ENCODE measurements around the gene POLE4. TPM values are rescaled to one million over a fixed set of nuclear protein-coding genes. Genes with fewer than 3 reads are reported as not detected.

POLE4 gene
- total and polyA plus RNA-seq, 2 donors (not counting 1 experiment from before 2014, with no cell fraction given), result 23.3 to 53.3 TPM

- H3K36me3 ChIP-seq (replicated peaks in 1 of 2; ENCODE audit: control extremely low read depth in 1 of 2, control insufficient read depth in 1 of 2, extremely low read depth in 1 of 2, insufficient read depth in 2 of 2, low read length in 1 of 2), result no peaks in the 10 kb centered on the region
- ChIA-PET POLR2A (no interaction called here), CTCF (no interaction called here)
- Mint-ChIP-seq H3K4me3 (no peak overlapping the region), H3K27me3 (no peaks in the 10 kb centered on the region), H3K9me3 (ENCODE audit: insufficient read depth) (peaks cover 8% of the 10 kb centered on the region), H3K4me1 (no peaks in the 10 kb centered on the region), H3K27ac (no peak overlapping the region)
- WGBS (ENCODE audit: insufficient coverage), result no CpG with 5 or more reads among the region's 2 CpGs
- H3K27ac ChIP-seq (ENCODE audit: low read length in 2 of 2), result no peak overlapping the region
- H3K9me3 ChIP-seq (ENCODE audit: control extremely low read depth in 1 of 3, control insufficient read depth in 2 of 3, insufficient read depth in 1 of 3, low read length in 2 of 3), result peaks cover 0 to 2% (median 0%) of the 10 kb centered on the region in 3 donors
- TF ChIP-seq EZH2 (IDR thresholded peaks at IDR 0.05; ENCODE audit: borderline replicate concordance, insufficient read depth, low read depth, low read length, poor library complexity, severe bottlenecking), result no peak
- TF ChIP-seq CTCF (IDR thresholded peaks at IDR 0.05), result no peak
- H3K27me3 ChIP-seq (replicated peaks in 1 of 4; ENCODE audit: control extremely low read depth in 1 of 4, control insufficient read depth in 3 of 4, insufficient read depth in 4 of 4, low read length in 3 of 4), result no peaks in the 10 kb centered on the region
- no peaks in the 10 kb centered on the region for H3K4me1 ChIP-seq (ENCODE audit: control insufficient read depth in 2 of 2, insufficient read depth in 2 of 2, low read length in 2 of 2)
- no peak overlapping the region for H3K9ac ChIP-seq (ENCODE audit: low read length)
- no peak for DNase-seq
- H4K20me1 ChIP-seq (ENCODE audit: control insufficient read depth, insufficient read depth, low read length, poor library complexity, severe bottlenecking), result no peaks in the 10 kb centered on the region
- ATAC-seq (ENCODE audit: low read depth), result no peak
- H3K79me2 ChIP-seq (ENCODE audit: control insufficient read depth, insufficient read depth, low read length), result no peaks in the 10 kb centered on the region
- H2AFZ ChIP-seq (ENCODE audit: insufficient read depth, low read depth, low read length, poor library complexity, severe bottlenecking), result no peak overlapping the region
- no peak overlapping the region for H3K4me3 ChIP-seq (ENCODE audit: control extremely low read depth in 1 of 5, extremely low read depth in 1 of 5, insufficient read depth in 1 of 5, low read depth in 2 of 5, low read length in 4 of 5)
- intact Hi-C loops (cut with micrococcal nuclease), result no loop called here
- H3K4me2 ChIP-seq (replicated peaks; ENCODE audit: low read depth, low read length, poor library complexity, severe bottlenecking), result no peak overlapping the region
Measured at GRCh38 chr2:75018162-75018561, 59.7 kb downstream of the POLE4 start.

Other genes starting within 250 kb of the POLE4 start
- gene HK2, start 124.5 kb upstream of the POLE4 start, total RNA-seq, result 5.0 and 5.7 TPM in 2 replicates
- 5.7 and 13.0 TPM in 2 replicates for gene HK2, start 124.5 kb upstream of the POLE4 start, polyA plus RNA-seq
- gene TACR1, start 240.9 kb downstream of the POLE4 start, total RNA-seq, result 0.05 TPM in 1 of 2 replicates, not detected in the other
- gene TACR1, start 240.9 kb downstream of the POLE4 start, polyA plus RNA-seq, result 0.01 and 0.10 TPM in 2 replicates

Data from B cell (primary cell).